Left lung (tissue), 10 donors: Measurements from ENCODE around the gene PPP4R2. TPM values are rescaled to one million over a fixed set of nuclear protein-coding genes. Genes with fewer than 3 reads are reported as not detected.
A peak's percentile ranks its signal among the peaks of the same experiment; 100 is the strongest.

ENCODE experiments used
- ATAC-seq: fragments of 200-7000 bp; cut with Tn5 transposase; one replicate; pipeline ENCODE4 v1.9.1; 2020; ENCODE audit warnings: moderate library complexity
- DNase-seq, 4 donors: peaks; one replicate each; pipeline ENCODE4 v3.0.0-alpha.2; 2013 to 2020
- H3K27ac ChIP-seq, 2 donors: fragments of 200-600 bp; sonication (generic) in 1 of 2; one replicate each; pipeline versions ENCODE4 v1.5.0 to v1.8.0; 2020 to 2021
- H3K27me3 ChIP-seq, 2 donors: fragments of 200-600 bp; sonication (generic) in 1 of 2; one replicate each; pipeline versions ENCODE4 v1.5.0 to v1.8.0; 2020 to 2021
- H3K36me3 ChIP-seq, 2 donors: fragments of 200-600 bp; sonication (generic) in 1 of 2; one replicate each; pipeline versions ENCODE4 v1.5.0 to v1.8.0; 2020 to 2021
- H3K4me1 ChIP-seq, 2 donors: fragments of 200-600 bp; one replicate each; pipeline ENCODE4 v1.8.0; 2021
- H3K4me3 ChIP-seq, 2 donors: fragments of 200-600 bp; sonication (generic) in 1 of 2; one replicate each; pipeline versions ENCODE4 v1.5.0 to v1.8.0; 2020 to 2021; ENCODE audit warnings: mild to moderate bottlenecking in 1 of 2
- H3K9me3 ChIP-seq, 2 donors: fragments of 200-600 bp; sonication (generic) in 1 of 2; one replicate each; pipeline versions ENCODE4 v1.5.0 to v1.8.0; 2020 to 2021
- intact Hi-C, 2 donors: fragments of 100-400 bp; cut with DNase I; formaldehyde crosslinking; loops; one replicate each; pipeline versions ENCODE4 v1.11.2 to v1.14.2; 2022
- polyA plus RNA-seq, 6 donors: library from polyadenylated mRNA; unstranded; fragments of 120-200 nt; gene quantifications; one replicate each; pipeline ENCODE4 v1.2.1, GENCODE V29; 2013; ENCODE audit not compliant: insufficient read length in 6 of 6
- total RNA-seq, 2 donors: library from RNA; stranded (reverse); fragmentation: NEBNext Ultra II Directional; extraction: Animal tissue kit (Norgen Biotek cat#: 25700); gene quantifications; one replicate each; pipeline ENCODE4 v1.2.1, GENCODE V29; 2021
- TF ChIP-seq, protein P1 (sequence below), 2 donors: fragments of 200-600 bp; sonication (generic) in 1 of 2; IDR thresholded peaks; one replicate each; pipeline versions ENCODE4 v1.5.0 to v1.8.0; 2021; ENCODE audit warnings: antibody characterized with exemption in 2 of 2
- donor health status: DM: no; HTN: yes; CAD: no.
- donor health status: DM: no; HTN: no; CAD: no.

Gene PPP4R2
- total and polyA plus RNA-seq, 8 donors, result 71.5 to 91.7 (median 86.0) TPM

DNA sequence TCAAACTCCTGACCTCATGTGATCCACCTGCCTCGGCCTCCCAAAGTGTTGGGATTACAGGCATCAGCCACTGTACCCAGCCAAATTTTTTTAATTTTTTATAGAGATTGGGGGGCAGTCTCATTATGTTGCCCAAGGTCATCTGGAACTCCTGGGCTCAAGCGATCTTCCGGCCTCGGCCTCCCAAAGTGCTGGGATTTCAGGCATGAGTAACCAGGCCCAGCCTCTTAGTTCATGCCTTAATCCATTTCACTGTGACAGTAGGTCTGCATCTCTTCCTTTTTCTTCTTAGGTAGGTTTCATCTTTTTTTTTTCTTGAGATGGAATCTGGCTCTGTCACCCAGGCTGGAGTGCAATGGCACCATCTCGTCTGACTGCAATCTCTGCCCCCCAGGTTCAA lies 37.3 kb upstream of the PPP4R2 start:
- Histone ChIP-seq H3K36me3 (no peaks in the 10 kb centered on the region), H3K4me3 (no peak overlapping the region), H3K9me3 (no peaks in the 10 kb centered on the region), H3K27me3 (no peaks in the 10 kb centered on the region), H3K4me1 (peaks cover 0 to 6% of the 10 kb centered on the region in 2 donors), H3K27ac (no peak overlapping the region)
- DNase-seq, result no peak
- intact Hi-C loops, result no loop called here
- TF ChIP-seq, protein P1, sequence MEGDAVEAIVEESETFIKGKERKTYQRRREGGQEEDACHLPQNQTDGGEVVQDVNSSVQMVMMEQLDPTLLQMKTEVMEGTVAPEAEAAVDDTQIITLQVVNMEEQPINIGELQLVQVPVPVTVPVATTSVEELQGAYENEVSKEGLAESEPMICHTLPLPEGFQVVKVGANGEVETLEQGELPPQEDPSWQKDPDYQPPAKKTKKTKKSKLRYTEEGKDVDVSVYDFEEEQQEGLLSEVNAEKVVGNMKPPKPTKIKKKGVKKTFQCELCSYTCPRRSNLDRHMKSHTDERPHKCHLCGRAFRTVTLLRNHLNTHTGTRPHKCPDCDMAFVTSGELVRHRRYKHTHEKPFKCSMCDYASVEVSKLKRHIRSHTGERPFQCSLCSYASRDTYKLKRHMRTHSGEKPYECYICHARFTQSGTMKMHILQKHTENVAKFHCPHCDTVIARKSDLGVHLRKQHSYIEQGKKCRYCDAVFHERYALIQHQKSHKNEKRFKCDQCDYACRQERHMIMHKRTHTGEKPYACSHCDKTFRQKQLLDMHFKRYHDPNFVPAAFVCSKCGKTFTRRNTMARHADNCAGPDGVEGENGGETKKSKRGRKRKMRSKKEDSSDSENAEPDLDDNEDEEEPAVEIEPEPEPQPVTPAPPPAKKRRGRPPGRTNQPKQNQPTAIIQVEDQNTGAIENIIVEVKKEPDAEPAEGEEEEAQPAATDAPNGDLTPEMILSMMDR (IDR thresholded peaks at IDR 0.05), result no peak
- ATAC-seq, result no peak

DNA sequence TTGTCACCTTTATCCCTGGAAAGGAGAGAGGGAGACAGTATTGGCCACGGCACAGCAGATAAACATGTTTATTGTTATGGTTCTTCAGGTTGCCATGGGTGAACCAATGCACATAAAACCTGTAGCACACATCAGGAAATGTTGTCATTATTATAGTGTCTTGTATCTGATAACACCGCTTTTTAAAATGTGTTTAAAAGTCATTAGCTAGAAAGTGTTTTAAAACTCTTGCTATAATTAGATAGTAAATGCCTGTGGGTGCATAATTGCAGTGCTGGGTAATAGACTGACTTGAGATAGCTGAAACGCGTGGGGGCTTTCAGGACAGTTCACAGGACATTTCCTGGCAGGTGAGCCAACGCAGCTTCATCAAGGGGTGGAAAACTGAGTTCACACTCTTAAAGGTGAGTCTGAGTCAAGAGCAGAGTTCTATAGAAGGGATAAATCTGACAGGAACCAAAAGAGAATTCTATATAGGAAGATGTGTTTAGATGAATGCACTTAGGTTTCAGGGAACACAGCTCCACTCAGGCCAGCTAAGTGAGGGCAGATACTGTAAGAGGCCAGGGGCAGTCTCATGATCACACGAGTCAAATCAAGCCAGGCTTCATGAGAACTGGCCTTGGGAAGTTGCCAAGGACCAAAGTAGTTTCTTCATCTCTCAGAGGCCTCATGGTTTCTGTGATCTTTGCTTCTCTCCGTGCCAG lies 35.6 kb upstream of the PPP4R2 start:
- no peaks in the 10 kb centered on the region for H3K9me3 ChIP-seq
- no peaks in the 10 kb centered on the region for H3K36me3 ChIP-seq
- DNase-seq (peak in 2 of 4 donors; percentile 38 to 63), ATAC-seq (peak; percentile 80)
- intact Hi-C loops, result no loop called here
- no peak overlapping the region for H3K4me3 ChIP-seq
- no peak overlapping the region for H3K27ac ChIP-seq
- TF ChIP-seq, protein P1 (IDR thresholded peaks at IDR 0.05), result no peak
- no peaks in the 10 kb centered on the region for H3K27me3 ChIP-seq
- H3K4me1 ChIP-seq, result peaks cover 0 to 6% of the 10 kb centered on the region in 2 donors

DNA sequence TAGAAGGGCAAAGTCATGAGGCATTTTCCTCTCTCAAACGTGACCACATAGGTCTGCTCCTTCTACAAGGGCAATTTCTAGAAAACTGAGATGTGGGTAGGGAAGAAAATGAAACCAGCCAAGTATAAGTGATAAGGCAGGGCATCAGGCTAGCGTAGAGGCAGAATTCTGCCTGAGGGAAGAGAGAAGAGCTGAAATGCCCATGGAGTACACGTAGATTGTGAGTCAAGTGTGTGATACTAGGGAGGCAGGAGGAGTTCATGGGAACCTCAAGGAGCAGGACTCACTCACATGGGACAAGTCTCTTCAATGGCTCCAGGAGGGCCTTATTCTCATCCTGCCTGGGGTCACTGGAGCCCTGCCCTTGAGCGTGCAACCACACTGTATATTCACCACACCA lies 34.9 kb upstream of the PPP4R2 start:
- no peaks in the 10 kb centered on the region for H3K36me3 ChIP-seq
- DNase-seq (no peak), ATAC-seq (no peak)
- no peak overlapping the region for H3K27ac ChIP-seq
- H3K9me3 ChIP-seq, result no peaks in the 10 kb centered on the region
- peaks cover 0 to 6% of the 10 kb centered on the region in 2 donors for H3K4me1 ChIP-seq
- intact Hi-C loops, result no loop called here
- TF ChIP-seq, protein P1 (IDR thresholded peaks at IDR 0.05), result no peak
- H3K27me3 ChIP-seq, result no peaks in the 10 kb centered on the region
- no peak overlapping the region for H3K4me3 ChIP-seq

DNA sequence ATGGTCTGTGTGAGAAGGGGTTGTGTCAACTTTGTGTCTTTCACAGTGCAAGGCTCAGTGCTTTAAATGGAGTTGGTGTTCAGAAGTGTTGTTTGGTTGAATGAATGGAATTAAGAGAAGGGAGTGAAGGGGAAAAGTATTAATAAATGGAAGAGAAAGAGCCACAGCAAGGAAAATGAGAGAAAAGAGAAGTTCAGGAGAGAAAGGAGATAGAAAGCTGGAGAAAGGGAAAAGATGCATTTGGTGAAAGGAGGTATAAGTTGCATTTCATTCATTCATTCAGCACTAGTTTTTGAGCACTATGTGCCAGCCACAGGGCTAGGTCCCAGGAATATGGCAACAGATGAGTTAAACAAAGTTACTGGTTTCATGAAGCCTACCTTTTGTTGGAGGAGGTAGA lies 34.3 kb upstream of the PPP4R2 start:
- Histone ChIP-seq H3K36me3 (no peaks in the 10 kb centered on the region), H3K4me1 (peaks cover 0 to 6% of the 10 kb centered on the region in 2 donors), H3K4me3 (no peak overlapping the region), H3K27ac (no peak overlapping the region), H3K9me3 (no peaks in the 10 kb centered on the region), H3K27me3 (no peaks in the 10 kb centered on the region)
- intact Hi-C loops, result no loop called here
- ATAC-seq (no peak), DNase-seq (no peak)
- TF ChIP-seq, protein P1 (IDR thresholded peaks at IDR 0.05), result no peak

DNA sequence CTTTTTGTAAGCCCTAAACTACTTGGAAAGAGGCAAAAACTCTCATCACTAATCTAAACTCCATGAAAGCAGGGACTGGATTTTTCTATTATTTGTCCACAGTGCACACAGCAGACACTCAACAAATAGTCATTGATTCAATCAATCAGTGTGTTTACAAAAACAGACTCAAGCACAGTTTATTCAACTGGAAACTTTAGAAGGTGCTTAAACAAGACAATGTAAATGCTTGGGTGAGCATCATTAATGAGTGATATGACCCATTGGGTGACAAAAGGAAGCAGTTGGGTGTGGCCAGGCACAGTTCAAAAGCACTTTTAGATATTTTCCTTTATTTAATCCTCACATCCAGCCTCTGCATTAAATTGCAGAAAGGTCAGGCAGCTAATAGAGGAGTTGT lies 32.0 kb upstream of the PPP4R2 start:
- intact Hi-C loops, result no loop called here
- no peak for DNase-seq
- TF ChIP-seq, protein P1 (IDR thresholded peaks at IDR 0.05), result no peak

More for the DNA sequence above, 32.0 kb upstream of the PPP4R2 start:
- no peak for ATAC-seq
- Histone ChIP-seq H3K27me3 (no peaks in the 10 kb centered on the region), H3K4me3 (no peak overlapping the region), H3K36me3 (no peaks in the 10 kb centered on the region), H3K4me1 (peaks cover 0 to 6% of the 10 kb centered on the region in 2 donors), H3K27ac (no peak overlapping the region), H3K9me3 (no peaks in the 10 kb centered on the region)
